ENCODE measurements around the gene CERS6. TPM values are rescaled to one million over a fixed set of nuclear protein-coding genes. Genes with fewer than 3 reads are reported as not detected.

The CERS6 gene
- total and polyA plus RNA-seq, 2 experiments from 2014 or later, result 8.3 to 16.0 TPM

GRCh38 chr2:168603439-168603961 is 147.4 kb downstream of the CERS6 start:
- peaks cover 7% of the 10 kb centered on the region for H3K4me1 ChIP-seq (ENCODE audit: insufficient read depth)
- H3K36me3 ChIP-seq (ENCODE audit: low read depth), result no peaks in the 10 kb centered on the region
- DNase-seq, result no peak
- no peaks in the 10 kb centered on the region for H3K27me3 ChIP-seq (replicated peaks; ENCODE audit: insufficient read depth)
- no peaks in the 10 kb centered on the region for H3K9me3 ChIP-seq (ENCODE audit: low read depth)
- no peak overlapping the region for H3K9ac ChIP-seq
- in situ Hi-C loops (cut with MboI), result no loop called here
- no peaks in the 10 kb centered on the region for H3K9me2 ChIP-seq (ENCODE audit: insufficient read depth)
- no peak overlapping the region for H2AFZ ChIP-seq
- H4K20me1 ChIP-seq (ENCODE audit: insufficient read depth), result no peaks in the 10 kb centered on the region
- H3K4me3 ChIP-seq, result no peak overlapping the region
- H3K4me2 ChIP-seq (ENCODE audit: unreplicated experiment), result no peak overlapping the region
- H3F3A ChIP-seq (ENCODE audit: insufficient read depth), result 0 out of 2 replicates have a peak, but pooled peaks cover 4% of the 10 kb centered on the region
- WGBS, 2 experiments (ENCODE audit: low coverage in 1 of 2, low lambda C conversion rate in 2 of 2, missing lambda C conversion rate in 2 of 2), result 84 to 85% methylated on average over 4 of the region's 4 CpGs
- TF ChIP-seq EZH2 (IDR thresholded peaks at IDR 0.05; ENCODE audit: insufficient read depth, poor library complexity, severe bottlenecking) (no peak), EZH2phosphoT487 (IDR thresholded peaks at IDR 0.05; ENCODE audit: insufficient read depth, low read depth) (no peak)
- H3K27ac ChIP-seq, result no peak overlapping the region
- no peaks in the 10 kb centered on the region for H3K79me2 ChIP-seq (ENCODE audit: insufficient read depth)

- Histone ChIP-seq H3K4me1 (ENCODE audit: insufficient read depth) (peaks cover 14% of the 10 kb centered on the region), H3K4me3 (no peak overlapping the region), H3K27ac (no peak overlapping the region), H3K9me2 (ENCODE audit: insufficient read depth) (no peaks in the 10 kb centered on the region), H3K9ac (no peak overlapping the region), H3K4me2 (ENCODE audit: unreplicated experiment) (no peak overlapping the region), H4K20me1 (ENCODE audit: insufficient read depth) (no peaks in the 10 kb centered on the region), H3K9me3 (ENCODE audit: low read depth) (no peaks in the 10 kb centered on the region), H3K27me3 (replicated peaks; ENCODE audit: insufficient read depth) (no peaks in the 10 kb centered on the region), H3K36me3 (ENCODE audit: low read depth) (no peaks in the 10 kb centered on the region), H2AFZ (no peak overlapping the region), H3K79me2 (ENCODE audit: insufficient read depth) (no peaks in the 10 kb centered on the region), H3F3A (ENCODE audit: insufficient read depth) (0 out of 2 replicates have a peak, but pooled peaks cover 4% of the 10 kb centered on the region)
- TF ChIP-seq EZH2 (IDR thresholded peaks at IDR 0.05; ENCODE audit: insufficient read depth, poor library complexity, severe bottlenecking) (no peak), EZH2phosphoT487 (IDR thresholded peaks at IDR 0.05; ENCODE audit: insufficient read depth, low read depth) (no peak)
- no peak for DNase-seq
- in situ Hi-C loops (cut with MboI), result no loop called here
- 93 to 100% methylated on average over 2 of the region's 2 CpGs for WGBS, 2 experiments (ENCODE audit: low coverage in 1 of 2, low lambda C conversion rate in 2 of 2, missing lambda C conversion rate in 2 of 2)
Observed at GRCh38 chr2:168604252-168604651, 148.2 kb downstream of the CERS6 start.

- DNase-seq, result peak; percentile 31
- Histone ChIP-seq H3K27me3 (replicated peaks; ENCODE audit: insufficient read depth) (no peaks in the 10 kb centered on the region), H3K4me1 (ENCODE audit: insufficient read depth) (peaks cover 14% of the 10 kb centered on the region), H3K4me2 (ENCODE audit: unreplicated experiment) (peak overlapping the region; percentile 5), H2AFZ (no peak overlapping the region), H3K79me2 (ENCODE audit: insufficient read depth) (no peaks in the 10 kb centered on the region), H4K20me1 (ENCODE audit: insufficient read depth) (no peaks in the 10 kb centered on the region), H3K9ac (no peak overlapping the region), H3K9me3 (ENCODE audit: low read depth) (no peaks in the 10 kb centered on the region), H3K27ac (no peak overlapping the region), H3F3A (ENCODE audit: insufficient read depth) (0 out of 2 replicates have a peak, but pooled peaks cover 4% of the 10 kb centered on the region), H3K4me3 (no peak overlapping the region), H3K36me3 (ENCODE audit: low read depth) (no peaks in the 10 kb centered on the region), H3K9me2 (ENCODE audit: insufficient read depth) (no peaks in the 10 kb centered on the region)
- WGBS, 2 experiments (ENCODE audit: low coverage in 1 of 2, low lambda C conversion rate in 2 of 2, missing lambda C conversion rate in 2 of 2), result 97 to 100% methylated on average over 2 of the region's 2 CpGs
- TF ChIP-seq EZH2 (IDR thresholded peaks at IDR 0.05; ENCODE audit: insufficient read depth, poor library complexity, severe bottlenecking) (no peak), EZH2phosphoT487 (IDR thresholded peaks at IDR 0.05; ENCODE audit: insufficient read depth, low read depth) (no peak)
- in situ Hi-C loops (cut with MboI), result no loop called here
Observed at GRCh38 chr2:168607992-168608391, 151.9 kb downstream of the CERS6 start.

- no peak overlapping the region for H2AFZ ChIP-seq
- DNase-seq, result peak; percentile 12
- in situ Hi-C loops (cut with MboI), result no loop called here
Observed at GRCh38 chr2:168608796-168609195, 152.7 kb downstream of the CERS6 start.

GRCh38 chr2:168611091-168611490 is 155.0 kb downstream of the CERS6 start:
- H3K9me2 ChIP-seq (ENCODE audit: insufficient read depth), result no peaks in the 10 kb centered on the region
- H3K4me2 ChIP-seq (ENCODE audit: unreplicated experiment), result no peak overlapping the region
- no peak overlapping the region for H3K4me3 ChIP-seq
- H3K27ac ChIP-seq, result no peak overlapping the region
- no peaks in the 10 kb centered on the region for H3K9me3 ChIP-seq (ENCODE audit: low read depth)
- H2AFZ ChIP-seq, result no peak overlapping the region
- H3K4me1 ChIP-seq (ENCODE audit: insufficient read depth), result peaks cover 14% of the 10 kb centered on the region
- H4K20me1 ChIP-seq (ENCODE audit: insufficient read depth), result no peaks in the 10 kb centered on the region
- DNase-seq, result no peak
- H3K27me3 ChIP-seq (replicated peaks; ENCODE audit: insufficient read depth), result no peaks in the 10 kb centered on the region
- TF ChIP-seq EZH2phosphoT487 (IDR thresholded peaks at IDR 0.05; ENCODE audit: insufficient read depth, low read depth) (no peak), EZH2 (IDR thresholded peaks at IDR 0.05; ENCODE audit: insufficient read depth, poor library complexity, severe bottlenecking) (no peak)
- H3K9ac ChIP-seq, result no peak overlapping the region
- no peaks in the 10 kb centered on the region for H3K36me3 ChIP-seq (ENCODE audit: low read depth)
- H3K79me2 ChIP-seq (ENCODE audit: insufficient read depth), result no peaks in the 10 kb centered on the region
- in situ Hi-C loops (cut with MboI), result no loop called here
- H3F3A ChIP-seq (ENCODE audit: insufficient read depth), result 0 out of 2 replicates have a peak, but pooled peaks cover 4% of the 10 kb centered on the region

More at GRCh38 chr2:168608796-168609195, 152.7 kb downstream of the CERS6 start:
- Histone ChIP-seq H3K27me3 (replicated peaks; ENCODE audit: insufficient read depth) (no peaks in the 10 kb centered on the region), H3K79me2 (ENCODE audit: insufficient read depth) (no peaks in the 10 kb centered on the region), H3K9ac (no peak overlapping the region), H3F3A (ENCODE audit: insufficient read depth) (0 out of 2 replicates have a peak, but pooled peaks cover 4% of the 10 kb centered on the region), H3K4me1 (ENCODE audit: insufficient read depth) (peaks cover 14% of the 10 kb centered on the region), H3K9me2 (ENCODE audit: insufficient read depth) (no peaks in the 10 kb centered on the region), H3K36me3 (ENCODE audit: low read depth) (no peaks in the 10 kb centered on the region), H3K9me3 (ENCODE audit: low read depth) (no peaks in the 10 kb centered on the region), H3K4me2 (ENCODE audit: unreplicated experiment) (peak overlapping the region; percentile 5), H3K27ac (no peak overlapping the region), H3K4me3 (no peak overlapping the region), H4K20me1 (ENCODE audit: insufficient read depth) (no peaks in the 10 kb centered on the region)
- TF ChIP-seq EZH2phosphoT487 (IDR thresholded peaks at IDR 0.05; ENCODE audit: insufficient read depth, low read depth) (no peak), EZH2 (IDR thresholded peaks at IDR 0.05; ENCODE audit: insufficient read depth, poor library complexity, severe bottlenecking) (no peak)
